K562 (cell line): ENCODE results near the gene BNC1. TPM values are rescaled to one million over a fixed set of nuclear protein-coding genes. Genes with fewer than 3 reads are reported as not detected.
A peak's percentile ranks its signal among the peaks of the same experiment; 100 is the strongest.

Experiments used
- ATAC-seq: fragments of 200-7000 bp; cut with Tn5 transposase; 3 replicates; pipeline ENCODE4 v1.9.1; 2020; ENCODE audit warnings: moderate library complexity
- BruUV-seq: library from RNA; stranded (reverse); fragments of 400-500 nt; replicated peaks from 2 replicates; lab custom pipeline; 2021; lab: Mats Ljungman, UMichigan
- CTCF ChIA-PET: fragments of 300-600 bp; formaldehyde crosslinking; extraction: SDS; loops from one replicate; lab custom pipeline; 2021; ENCODE audit warnings: low intra/inter-chr PET ratio; lab: Yijun Ruan, JAX
- POLR2A ChIA-PET: fragments of 300-600, 350-650 bp; sonication (Branson Sonifier 250); formaldehyde crosslinking; extraction: SDS; loops from one replicate; lab custom pipeline; 2021; ENCODE audit warnings: antibody characterized with exemption, inconsistent platforms; lab: Yijun Ruan, JAX
- DNase-seq, 4 experiments: peaks; one replicate each; pipeline versions ENCODE4 v3.0.0 to v3.0.0-alpha.2; 2011 to 2018; ENCODE audit warnings: low spot score in 3 of 4, mixed read lengths in 3 of 4; ENCODE audit errors: extremely low read depth in 1 of 4
- FAIRE-seq: peaks from 2 replicates; lab custom pipeline; 2011; peaks lifted over from hg19 to GRCh38; lab: Jason Lieb, UNC
- H2AFZ ChIP-seq: 2 replicates; pipeline ENCODE4 v1.6.0; 2011; ENCODE audit warnings: low read depth, low read length, control low read depth, inconsistent platforms
- H3K27ac ChIP-seq: fragments of 200-600 bp; 3 replicates; pipeline ENCODE4 v1.8.0; 2011; ENCODE audit warnings: low read depth, mild to moderate bottlenecking, control low read depth, inconsistent platforms, low read length, moderate library complexity, mixed read lengths; ENCODE audit errors: extremely low read depth
- H3K27me3 ChIP-seq, 2 experiments: fragments of 300-600 bp in 1 of 2; 2 replicates in 1 of 2; 3 replicates in 1 of 2; pipeline versions ENCODE4 v1.6.0 to v1.8.0; 2011; ENCODE audit warnings: inconsistent platforms in 2 of 2, low read length in 2 of 2, mild to moderate bottlenecking in 1 of 2, mixed read lengths in 1 of 2, moderate library complexity in 1 of 2; ENCODE audit not compliant: control insufficient read depth in 2 of 2, insufficient read depth in 2 of 2
- H3K36me3 ChIP-seq: fragments of 300-600 bp; 3 replicates; pipeline ENCODE4 v1.8.0; 2011; ENCODE audit warnings: mild to moderate bottlenecking, low read length, inconsistent platforms; ENCODE audit not compliant: control insufficient read depth, insufficient read depth
- H3K4me1 ChIP-seq, 2 experiments: fragments of 200-600 bp in 1 of 2; replicated peaks in 1 of 2; 2 replicates in 1 of 2; 3 replicates in 1 of 2; pipeline versions ENCODE4 v1.5.1 to v1.8.0; 2011; ENCODE audit warnings: inconsistent platforms in 2 of 2, low read length in 2 of 2, mild to moderate bottlenecking in 1 of 2, mixed read lengths in 1 of 2, moderate library complexity in 1 of 2; ENCODE audit not compliant: control insufficient read depth in 2 of 2, insufficient read depth in 2 of 2
- H3K4me2 ChIP-seq: 2 replicates; pipeline ENCODE4 v1.6.1; 2011; ENCODE audit warnings: low read length, control low read depth, inconsistent platforms, mixed read lengths; ENCODE audit not compliant: insufficient read depth
- H3K4me3 ChIP-seq: fragments of 200-600 bp; sonication (generic), shearing (Covaris generic); 2 replicates; pipeline ENCODE4 v1.5.1; 2016; ENCODE audit warnings: control low read depth, inconsistent platforms
- H3K79me2 ChIP-seq: fragments of 200-600 bp; 3 replicates; pipeline ENCODE4 v1.8.0; 2011; ENCODE audit warnings: low read length, inconsistent platforms; ENCODE audit not compliant: control insufficient read depth, insufficient read depth
- H3K9ac ChIP-seq, 2 experiments: 2 replicates each; pipeline versions ENCODE4 v1.6.0 to v1.6.1; 2011; ENCODE audit warnings: low read depth in 2 of 2, low read length in 2 of 2, control low read depth in 1 of 2, inconsistent platforms in 1 of 2, mild to moderate bottlenecking in 1 of 2, mixed read lengths in 1 of 2; ENCODE audit not compliant: insufficient read depth in 1 of 2
- H3K9me1 ChIP-seq: one replicate; pipeline ENCODE4 v1.6.0; 2011; ENCODE audit warnings: inconsistent platforms, mild to moderate bottlenecking, low read length, moderate library complexity; ENCODE audit not compliant: control insufficient read depth, insufficient read depth
- H3K9me3 ChIP-seq: replicated peaks from 2 replicates; pipeline ENCODE4 v1.5.1; 2011; ENCODE audit warnings: low read depth, low read length, inconsistent platforms; ENCODE audit not compliant: control insufficient read depth, insufficient read depth
- H4K20me1 ChIP-seq: replicated peaks from 2 replicates; pipeline ENCODE4 v1.6.1; 2011; ENCODE audit warnings: low read length, inconsistent platforms, mixed read lengths; ENCODE audit not compliant: control insufficient read depth, insufficient read depth
- BCOR ChIP-seq: fragments of 450-650 bp; IDR thresholded peaks from 2 replicates; pipeline ENCODE4 v1.6.1; 2016
- CREM ChIP-seq: IDR thresholded peaks from 2 replicates; pipeline ENCODE4 v1.6.1; 2014; ENCODE audit warnings: antibody characterized with exemption, low read depth
- CXXC5 ChIP-seq: fragments of 250-450 bp; sonication (Bioruptor Pico); IDR thresholded peaks from 2 replicates; pipeline ENCODE4 v1.8.0; 2022; ENCODE audit warnings: inconsistent platforms, mild to moderate bottlenecking, moderate library complexity
- FOXK2 ChIP-seq, 2 experiments: fragments of 450-650 bp; IDR thresholded peaks in 1 of 2; conservative IDR thresholded peaks in 1 of 2; 2 replicates each; pipeline ENCODE4 v1.6.1; 2016; ENCODE audit warnings: low read depth in 2 of 2, mild to moderate bottlenecking in 1 of 2
- KDM1A ChIP-seq, 2 experiments: fragments of 450-650 bp; IDR thresholded peaks; 2 replicates each; pipeline ENCODE4 v1.6.1; 2016; ENCODE audit warnings: mild to moderate bottlenecking in 2 of 2
- NR2C2 ChIP-seq, 2 experiments: fragments of 200-800 bp in 1 of 2; sonication (Bioruptor generic) in 1 of 2; sonication (generic) in 1 of 2; formaldehyde crosslinking in 1 of 2; IDR thresholded peaks; 2 replicates each; pipeline versions ENCODE4 v1.6.1 to v1.8.0; 2016 to 2022; ENCODE audit warnings: mild to moderate bottlenecking in 1 of 2, missing compliant biosample characterization in 1 of 2, missing genetic modification characterization in 1 of 2, missing genetic modification reagents in 1 of 2
- PBX2 ChIP-seq, 2 experiments: IDR thresholded peaks in 1 of 2; conservative IDR thresholded peaks in 1 of 2; 2 replicates each; pipeline ENCODE4 v1.6.1; 2016; ENCODE audit warnings: low read depth in 2 of 2, mild to moderate bottlenecking in 1 of 2, missing compliant biosample characterization in 1 of 2, missing genetic modification characterization in 1 of 2, moderate library complexity in 1 of 2
- PKNOX1 ChIP-seq: fragments of 450-650 bp; IDR thresholded peaks from 2 replicates; pipeline ENCODE4 v1.6.1; 2016
- PTBP1 ChIP-seq: fragments of 200-400 bp; formaldehyde crosslinking; IDR thresholded peaks from 2 replicates; pipeline ENCODE4 v1.6.1; 2017; ENCODE audit warnings: low read depth, low read length
- RFX7 ChIP-seq: fragments of 250-450 bp; sonication (Bioruptor Pico); IDR thresholded peaks from 2 replicates; pipeline ENCODE4 v1.5.1; 2021; ENCODE audit warnings: mild to moderate bottlenecking
- WHSC1 ChIP-seq: IDR thresholded peaks from one replicate; pipeline ENCODE4 v1.6.1; 2012; ENCODE audit warnings: low read length, control low read depth, inconsistent platforms
- ZNF146 ChIP-seq: IDR thresholded peaks from one replicate; pipeline ENCODE4 v1.6.1; 2018; ENCODE audit warnings: missing compliant biosample characterization; ENCODE audit not compliant: unreplicated experiment
- WGBS: fragments of 100-300 bp; shearing (Covaris generic); methylation state at CpG from one replicate; pipeline ENCODE4 v1.1.6; 2016; ENCODE audit warnings: low coverage, mixed read lengths; ENCODE audit not compliant: insufficient coverage; ENCODE audit errors: missing lambda C conversion rate; 5-methylcytosine and 5-hydroxymethylcytosine counted together
- in situ Hi-C: fragments of 300-500 bp; cut with MboI; formaldehyde crosslinking; loops from 4 replicates; pipeline ENCODE4 v1.15.0; 2018; ENCODE audit warnings: inconsistent platforms, mixed read lengths
- intact Hi-C: fragments of 100-400 bp; cut with micrococcal nuclease; formaldehyde crosslinking; loops from 2 replicates; pipeline ENCODE4 v1.14.2; 2022
- polyA plus RNA-seq, 8 experiments: library from polyadenylated mRNA; depleted of rRNA in 4 of 8; stranded (reverse) in 5 of 8; unstranded in 3 of 8; fragments of >200 nt; fragmentation: Nextera tagmentation in 2 of 8; fragmentation: Illumina TruSeq in 1 of 8; extraction: Ambion mirVana in 2 of 8; extraction: Trizol in 1 of 8; gene quantifications; 2 replicates each; pipeline versions ENCODE4 v1.2.1 to v1.2.3, GENCODE V29; 2011 to 2014; ENCODE audit warnings: inconsistent platforms in 1 of 8, missing spikeins in 1 of 8
- total RNA-seq, 7 experiments: library from RNA; depleted of rRNA in 6 of 7; stranded (reverse); fragments of >200 nt in 6 of 7; fragmentation: Illumina TruSeq in 2 of 7; extraction: Trizol in 2 of 7; gene quantifications; 2 replicates each; pipeline versions ENCODE4 v1.2.1 to v1.2.3, GENCODE V29; 2011 to 2021; ENCODE audit warnings: low replicate concordance in 1 of 7

Gene BNC1
- total and polyA plus RNA-seq, 9 of the 15 experiments (the other 6 are each of a cell fraction or from before 2014, with no cell fraction given), result not detected

- no peak for FAIRE-seq
- CTCF ChIA-PET, result no interaction called here
Measured at GRCh38 chr15:83215306-83215705, 69.2 kb downstream of the BNC1 start.

GRCh38 chr15:83210619-83211018, 73.8 kb downstream of the BNC1 start:
- H3K27me3 ChIP-seq, result peaks cover 2 to 6% of the 10 kb centered on the region in 2 experiments; a peak in 3 of 5 replicates
- 8% methylated on average over 3 of the region's 3 CpGs for WGBS
- FAIRE-seq (no peak), ATAC-seq (no peak), DNase-seq (peak in 1 of 4 experiments; percentile 40)
- no peak overlapping the region for H3K4me3 ChIP-seq
- in situ Hi-C loops, result no loop called here
- H3K4me1 ChIP-seq, result peaks cover 5 to 18% of the 10 kb centered on the region in 2 experiments; a peak in 4 of 5 replicates
- no TSS peak for BruUV-seq
- intact Hi-C loops, result no loop called here
- H3K27ac ChIP-seq, result no peak overlapping the region
- H3K9me1 ChIP-seq, result no peaks in the 10 kb centered on the region
- CTCF ChIA-PET, result no interaction called here
- no peaks in the 10 kb centered on the region for H3K9me3 ChIP-seq
- no peaks in the 10 kb centered on the region for H4K20me1 ChIP-seq
- peaks cover 15% of the 10 kb centered on the region for H3K79me2 ChIP-seq
- no peak overlapping the region for H2AFZ ChIP-seq
- POLR2A ChIA-PET, result interaction anchor here (1.4 kb wide), 1 partner anchor 25 kb away, joined by 5 read pairs; no protein-coding TSS in a partner anchor
- H3K36me3 ChIP-seq, result no peaks in the 10 kb centered on the region
- H3K9ac ChIP-seq, result no peak overlapping the region
- H3K4me2 ChIP-seq, result no peak overlapping the region
- TF ChIP-seq CXXC5 (CRISPR knock-in tag) (peak; percentile 88), RFX7 (CRISPR knock-in tag) (no peak), PBX2 (CRISPR knock-in tag; IDR thresholded peaks at IDR 0.05; ENCODE audit: low read depth) (no peak), PBX2 (tag; conservative IDR thresholded peaks at IDR 0.05; ENCODE audit: low read depth) (peak; percentile 96), PTBP1 (no peak), WHSC1 (no peak), CREM (peak; percentile 48), NR2C2 (CRISPR knock-in tag; IDR thresholded peaks at IDR 0.05) (no peak), NR2C2 (tag; IDR thresholded peaks at IDR 0.05) (0 out of 2 replicates have a peak, but pooled peaks have one; percentile 20), PKNOX1 (peak; percentile 34; the same call in 1 of the 2 replicates)

More at GRCh38 chr15:83215306-83215705, 69.2 kb downstream of the BNC1 start:
- Histone ChIP-seq H3K27ac (no peak overlapping the region), H3K36me3 (no peaks in the 10 kb centered on the region), H3K9me3 (no peaks in the 10 kb centered on the region), H3K9me1 (no peaks in the 10 kb centered on the region), H4K20me1 (no peaks in the 10 kb centered on the region), H3K4me2 (no peak overlapping the region), H3K27me3 (no peaks in the 10 kb centered on the region), H3K4me1 (no peaks in the 10 kb centered on the region), H3K4me3 (no peak overlapping the region), H3K9ac (no peak overlapping the region), H2AFZ (no peak overlapping the region), H3K79me2 (no peaks in the 10 kb centered on the region)
- 13% methylated on average over 2 of the region's 2 CpGs for WGBS
- TF ChIP-seq KDM1A (IDR thresholded peaks at IDR 0.05) (peak in 1 of 2 experiments; percentile 42; a peak in 2 of 4 replicates), FOXK2 (conservative IDR thresholded peaks at IDR 0.05 in 1 of 2, IDR thresholded peaks at IDR 0.05 in 1 of 2; ENCODE audit: low read depth in 2 of 2) (no peak), ZNF146 (CRISPR knock-in tag) (peak; percentile 94), BCOR (peak; percentile 57)
- ATAC-seq (no peak), DNase-seq (no peak)
- POLR2A ChIA-PET, result no interaction called here
- in situ Hi-C loops (no loop called here), intact Hi-C loops (no loop called here)
- no TSS peak for BruUV-seq
